Subcutaneous adipose tissue (tissue), 4 donors: Measurements from ENCODE around the gene RBFA. TPM values are rescaled to one million over a fixed set of nuclear protein-coding genes. Genes with fewer than 3 reads are reported as not detected.

ENCODE experiments used
- CTCF ChIP-seq: fragments of 450-650 bp; IDR thresholded peaks from one replicate; pipeline ENCODE4 v1.5.1; 2016; ENCODE audit warnings: low read depth, mild to moderate bottlenecking, control low read depth, antibody characterized with exemption, moderate library complexity
- total RNA-seq, 4 donors: library from RNA; depleted of rRNA; stranded (reverse); fragments of >200 nt; gene quantifications; one replicate each; pipeline ENCODE4 v1.1.0, GENCODE V29; 2016

The RBFA gene
- total RNA-seq, 4 donors from 2014 or later, result 27.4 to 51.1 (median 37.8) TPM

GRCh38 chr18:80046011-80046410 is 11.8 kb downstream of the RBFA start:
- TF ChIP-seq CTCF, result no peak

GRCh38 chr18:80046431-80046830 is 12.2 kb downstream of the RBFA start:
- TF ChIP-seq CTCF, result no peak

GRCh38 chr18:80046961-80047541 is 12.8 kb downstream of the RBFA start:
- TF ChIP-seq CTCF, result no peak

GRCh38 chr18:80050797-80051196 is 16.6 kb downstream of the RBFA start:
- no peak for TF ChIP-seq CTCF

- no peak for TF ChIP-seq CTCF
Observed at GRCh38 chr18:80056095-80056494, 21.9 kb downstream of the RBFA start.

GRCh38 chr18:80059945-80060344 is 25.7 kb downstream of the RBFA start:
- no peak for TF ChIP-seq CTCF

GRCh38 chr18:80065705-80066104 is 31.5 kb downstream of the RBFA start:
- no peak for TF ChIP-seq CTCF
